SH-SY5Y (cell line): ENCODE measurements around the gene ATG12.

ENCODE experiments used
- GATA2 ChIP-seq: IDR thresholded peaks from 2 replicates; pipeline ENCODE4 v1.6.1; 2011; ENCODE audit warnings: mild to moderate bottlenecking, low read depth, low read length
- GATA3 ChIP-seq: IDR thresholded peaks from 2 replicates; pipeline ENCODE4 v1.6.1; 2011; ENCODE audit warnings: low read depth, mild to moderate bottlenecking, low read length, moderate library complexity

DNA sequence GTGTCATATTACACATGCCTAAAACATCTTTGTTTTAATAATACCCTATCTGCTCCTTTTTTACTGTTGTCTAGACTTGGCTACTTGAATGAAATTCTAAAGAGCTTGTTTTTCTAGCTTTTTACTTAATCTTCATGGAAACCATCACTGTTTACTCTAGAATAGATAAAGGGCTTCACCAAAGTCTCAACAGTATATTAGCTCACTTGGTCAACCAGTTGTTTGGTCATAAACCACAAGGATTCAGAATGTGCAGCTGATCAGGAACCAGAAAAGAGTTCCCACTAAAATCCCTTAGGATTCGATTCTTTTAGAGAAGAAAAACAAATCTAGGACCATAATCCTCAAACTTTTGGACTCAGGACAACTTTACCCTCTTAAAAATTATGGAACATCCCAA lies 62.9 kb downstream of the ATG12 start:
- TF ChIP-seq GATA3 = no peak
- TF ChIP-seq GATA2 = no peak
